ENCODE measurements around the gene EIF1AD.

EIF1AD gene

GRCh38 chr11:65997286-65997685 is 4.7 kb downstream of the EIF1AD start:
- no peak for DNase-seq

- no peak for DNase-seq
Observed at GRCh38 chr11:65992056-65992455, 9.9 kb downstream of the EIF1AD start.

DNA sequence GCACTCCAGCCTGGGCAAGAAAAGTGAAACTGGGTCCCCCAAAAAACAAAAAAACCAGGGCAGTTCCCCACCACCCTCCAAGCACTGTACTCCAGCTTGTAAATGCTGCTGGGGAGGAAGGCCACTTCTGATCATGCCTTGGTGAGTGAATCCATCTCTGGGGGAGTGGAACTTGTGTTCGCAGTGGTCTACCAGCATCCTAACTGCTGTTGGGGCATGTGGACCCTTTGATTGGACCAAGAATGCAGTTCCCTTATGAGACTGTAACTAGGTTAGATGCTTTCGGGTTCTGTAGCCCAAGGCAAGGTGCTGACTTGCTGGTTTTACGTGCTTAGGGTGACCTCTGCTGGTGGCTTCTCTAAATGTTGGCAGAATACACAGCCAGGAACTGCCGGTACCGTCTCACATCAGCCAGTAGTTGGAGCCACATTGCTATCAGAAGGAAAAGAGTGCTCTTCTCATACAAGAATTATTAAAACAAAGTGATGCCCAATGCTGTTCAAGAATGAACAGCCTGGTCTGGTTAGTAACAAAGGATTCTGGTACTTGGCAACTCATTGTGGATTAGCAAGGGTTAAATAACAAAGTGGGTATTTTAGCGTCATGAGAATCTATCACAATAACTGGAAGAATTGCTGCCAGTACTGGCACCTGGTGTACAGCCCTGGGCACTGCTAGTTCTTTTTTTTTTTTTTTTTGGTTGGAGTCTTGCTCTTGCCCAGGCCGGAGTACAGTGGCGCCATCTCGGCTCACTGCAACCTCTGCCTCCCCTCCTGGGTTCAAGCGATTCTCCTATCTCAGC is 13.0 kb downstream of the EIF1AD start:
- peak; percentile 96 for DNase-seq

DNA sequence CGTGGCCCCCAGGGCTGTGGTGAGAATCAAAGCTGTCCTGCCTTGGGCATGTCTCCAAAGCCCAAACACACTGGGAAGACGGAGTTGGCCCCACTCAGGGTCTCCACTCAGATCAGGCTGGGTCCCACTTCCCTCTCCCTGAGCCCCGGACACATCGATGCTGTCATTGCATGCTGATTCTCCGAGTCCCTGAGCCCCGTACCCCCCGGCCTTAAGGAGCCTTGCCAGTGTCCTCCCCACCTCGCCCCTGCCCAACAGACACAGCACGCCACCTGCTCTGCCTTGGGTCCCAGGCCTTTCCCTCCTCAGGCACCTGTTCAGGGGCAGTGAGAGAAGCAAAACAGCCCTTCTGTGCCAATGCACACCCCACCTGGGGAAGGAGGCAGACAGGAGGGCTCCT is 14.6 kb downstream of the EIF1AD start:
- DNase-seq: no peak

DNA sequence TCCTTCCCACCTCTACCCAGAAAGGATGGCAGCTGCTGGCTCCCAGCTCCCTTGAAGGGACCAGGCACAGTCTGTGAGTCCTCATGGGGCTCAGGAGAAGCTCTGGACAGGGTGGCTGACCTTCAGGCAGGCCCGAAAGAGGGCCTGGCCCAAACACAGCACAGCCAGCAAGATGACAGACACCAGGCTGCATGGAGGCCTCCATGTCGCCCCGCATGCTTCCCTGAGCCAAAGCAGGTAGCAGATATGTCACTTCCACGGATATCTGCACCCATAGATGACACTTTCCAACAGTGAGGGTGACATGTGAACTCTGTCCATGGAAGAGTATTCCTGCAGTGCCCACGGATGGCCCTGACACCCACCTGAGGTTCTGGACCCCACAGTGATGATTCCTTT is 18.4 kb downstream of the EIF1AD start:
- DNase-seq: no peak

- no peak for DNase-seq
Observed at GRCh38 chr11:65982824-65983588, 19.0 kb downstream of the EIF1AD start.

DNA sequence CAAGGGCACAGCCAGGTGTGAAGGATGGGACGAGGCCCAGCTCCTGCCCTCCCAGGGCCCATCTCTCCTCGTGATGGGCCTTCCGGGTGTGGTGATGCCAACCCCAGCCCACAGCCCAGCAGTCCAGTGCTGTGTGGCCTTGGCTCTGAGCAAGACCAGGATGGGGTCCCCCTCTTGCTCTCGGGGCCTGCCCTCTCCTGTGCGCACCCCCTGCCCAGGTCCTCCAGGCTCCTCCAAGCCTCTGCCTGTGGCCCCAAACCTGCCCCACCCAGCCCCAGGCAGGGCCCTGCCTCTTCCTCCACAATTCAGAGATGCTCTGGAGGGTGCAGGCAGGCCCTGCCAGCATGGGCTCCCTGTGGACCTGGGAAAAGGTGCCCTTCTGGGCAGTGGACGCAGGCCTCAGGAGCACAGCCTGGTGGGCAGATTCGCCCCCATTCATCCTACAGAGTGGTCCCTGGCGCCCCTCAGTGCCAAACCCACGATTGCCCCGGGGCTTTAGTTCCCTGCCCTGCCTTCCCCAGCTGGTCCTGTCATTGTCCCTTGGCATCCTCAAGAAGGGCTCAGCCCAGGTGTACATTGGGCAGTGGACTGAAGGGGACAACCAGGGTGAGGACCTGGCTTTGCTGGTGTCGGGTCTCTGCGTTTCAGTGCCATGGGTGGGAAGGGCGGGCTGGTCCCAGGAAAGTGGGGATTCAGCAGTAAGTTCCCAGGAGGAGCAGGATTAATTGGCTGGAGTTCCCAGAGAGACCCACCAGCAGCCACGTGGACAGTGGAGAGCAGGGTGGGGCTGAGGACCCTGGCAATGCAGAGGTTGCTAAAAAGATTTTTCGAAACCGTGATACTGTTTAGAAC is 19.8 kb downstream of the EIF1AD start:
- DNase-seq: no peak

- DNase-seq: no peak
Observed at GRCh38 chr11:65981101-65981740, 20.7 kb downstream of the EIF1AD start.

DNA sequence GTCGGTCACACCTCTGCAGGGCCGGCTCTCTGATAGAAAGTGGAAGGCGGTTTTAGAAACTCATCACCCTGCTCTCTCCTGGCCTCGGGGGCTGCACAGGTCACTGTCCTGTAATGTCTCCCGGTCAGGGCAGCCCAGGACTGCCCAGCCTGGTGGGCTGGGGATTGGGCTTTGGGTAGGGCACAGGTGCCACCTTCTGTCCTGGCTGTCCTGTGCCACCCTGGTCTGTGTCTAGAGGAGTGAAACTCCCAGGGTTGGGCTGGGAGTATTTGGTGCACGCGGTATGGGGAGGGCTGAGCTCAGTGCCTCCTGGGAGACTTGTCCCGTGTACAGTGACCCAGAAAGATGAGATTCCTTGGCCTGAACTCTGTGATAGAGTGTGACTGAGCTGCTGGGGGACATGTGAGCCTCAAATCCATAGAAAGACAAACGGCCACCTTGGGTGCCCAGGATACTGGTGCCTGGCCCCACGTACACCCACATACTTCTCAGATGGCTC is 22.6 kb downstream of the EIF1AD start:
- no peak for DNase-seq

GRCh38 chr11:65978391-65979238 is 23.3 kb downstream of the EIF1AD start:
- no peak for DNase-seq

DNA sequence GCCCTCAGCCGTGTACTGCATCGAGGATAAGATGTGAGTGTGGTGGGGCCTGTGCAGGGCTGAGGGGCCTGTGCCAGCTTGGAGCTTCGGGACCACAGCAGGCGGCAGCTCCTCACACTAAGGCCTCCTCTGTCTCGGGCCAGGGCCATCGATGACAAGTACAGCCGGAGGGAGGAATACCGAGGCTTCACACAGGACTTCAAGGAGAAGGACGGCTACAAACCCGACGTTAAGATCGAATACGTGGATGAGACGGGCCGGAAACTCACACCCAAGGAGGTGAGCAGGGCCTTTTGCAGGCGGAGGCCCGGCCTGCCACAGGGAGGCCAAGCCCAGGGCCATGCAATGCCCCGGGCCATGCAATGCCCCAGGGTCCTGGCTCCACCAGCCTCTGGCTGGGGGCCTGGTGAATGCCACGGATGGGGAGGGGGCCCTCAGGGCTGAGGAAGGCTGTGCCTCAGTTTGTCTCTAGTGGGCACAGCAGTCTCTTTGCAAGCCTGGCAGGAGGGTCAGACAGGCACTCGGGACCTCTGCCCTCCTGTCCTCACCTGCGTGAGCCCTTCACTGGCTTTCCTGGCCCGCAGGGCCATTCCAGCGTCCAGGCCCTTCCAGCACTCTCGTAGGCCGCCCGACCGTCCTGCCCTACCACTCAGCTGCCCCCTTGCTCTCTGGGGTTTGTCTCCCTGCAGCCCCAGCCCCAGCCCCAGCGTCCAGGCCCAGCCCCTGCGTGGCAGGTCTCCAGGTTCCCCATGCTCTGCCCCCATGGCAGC is 24.2 kb downstream of the EIF1AD start:
- DNase-seq: no peak

DNA sequence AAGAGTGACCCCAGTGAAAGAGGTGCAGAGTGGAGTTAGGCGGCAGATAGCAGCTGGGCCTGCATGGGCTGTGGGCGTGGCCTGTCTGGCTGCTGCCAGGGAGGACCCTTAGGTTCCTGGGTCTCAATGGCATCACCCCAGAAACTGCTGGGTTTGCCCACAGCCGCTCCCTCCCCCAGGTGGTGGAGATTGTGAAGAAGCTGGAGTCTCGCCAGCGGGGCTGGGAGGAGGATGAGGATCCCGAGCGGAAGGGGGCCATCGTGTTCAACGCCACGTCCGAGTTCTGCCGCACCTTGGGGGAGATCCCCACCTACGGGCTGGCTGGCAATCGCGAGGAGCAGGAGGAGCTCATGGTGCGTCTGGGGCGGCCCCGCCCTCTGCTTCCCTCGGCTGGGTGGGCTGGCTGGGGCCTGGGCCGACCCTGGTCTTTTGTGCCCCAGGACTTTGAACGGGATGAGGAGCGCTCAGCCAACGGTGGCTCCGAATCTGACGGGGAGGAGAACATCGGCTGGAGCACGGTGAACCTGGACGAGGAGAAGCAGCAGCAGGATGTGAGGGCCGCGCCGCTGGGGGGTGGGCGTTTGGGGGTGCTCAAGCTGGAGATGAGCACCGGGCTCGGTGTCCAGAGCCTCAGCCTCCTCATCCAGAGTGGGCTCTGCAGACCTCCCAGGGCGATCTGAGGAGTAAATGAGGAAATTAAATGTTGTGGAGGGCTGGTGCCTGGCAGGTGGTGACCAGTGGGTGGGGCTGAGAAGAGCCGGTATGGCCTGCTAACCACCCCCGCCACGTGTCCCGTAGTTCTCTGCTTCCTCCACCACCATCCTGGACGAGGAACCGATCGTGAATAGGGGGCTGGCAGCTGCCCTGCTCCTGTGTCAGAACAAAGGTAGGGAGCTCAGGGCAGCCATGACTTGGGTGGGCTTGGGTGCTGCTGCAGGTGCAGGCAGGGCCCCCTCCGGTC is 25.5 kb downstream of the EIF1AD start:
- DNase-seq: no peak

DNA sequence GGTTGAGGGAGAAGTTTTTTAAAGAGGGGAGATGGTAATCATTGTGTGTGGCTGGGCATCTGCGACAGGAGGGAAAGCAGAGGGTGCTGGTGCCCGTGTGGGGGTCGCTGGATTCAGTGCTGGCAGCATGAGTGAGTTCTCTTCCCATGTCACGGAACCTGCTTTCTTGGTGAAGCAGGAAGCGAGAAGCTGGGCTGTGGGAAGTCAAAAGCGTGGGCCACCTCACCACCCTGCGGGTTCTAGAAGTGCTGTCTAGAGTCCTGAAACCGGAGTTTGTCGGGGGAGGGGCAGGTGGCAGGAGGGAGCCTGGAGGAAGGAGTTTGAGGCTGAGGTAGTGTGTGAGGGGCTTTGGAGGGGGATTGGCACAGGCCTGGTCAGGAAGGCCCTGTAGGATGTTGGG is 26.2 kb downstream of the EIF1AD start:
- DNase-seq: no peak

- no peak for DNase-seq
Observed at GRCh38 chr11:65973439-65974110, 28.4 kb downstream of the EIF1AD start.

DNA sequence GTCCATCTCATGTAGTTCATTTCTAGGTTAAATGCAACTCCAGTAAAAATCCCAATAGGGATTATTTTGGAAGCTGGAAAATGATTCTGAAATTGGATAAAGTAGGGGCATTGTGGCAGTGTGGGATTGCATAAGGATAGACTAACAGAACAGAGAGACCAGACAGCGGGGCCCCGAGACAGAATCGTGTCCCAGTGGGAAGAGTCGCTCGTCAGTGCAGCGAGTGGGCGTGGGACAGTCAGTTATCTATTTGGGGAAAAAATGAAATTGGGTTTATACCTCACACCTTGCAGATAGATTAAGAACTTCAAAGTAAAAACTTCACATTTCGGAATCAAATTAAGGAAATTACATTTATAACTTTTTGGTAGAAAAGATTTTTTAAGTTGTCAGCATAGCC is 29.8 kb downstream of the EIF1AD start:
- DNase-seq: no peak

DNA sequence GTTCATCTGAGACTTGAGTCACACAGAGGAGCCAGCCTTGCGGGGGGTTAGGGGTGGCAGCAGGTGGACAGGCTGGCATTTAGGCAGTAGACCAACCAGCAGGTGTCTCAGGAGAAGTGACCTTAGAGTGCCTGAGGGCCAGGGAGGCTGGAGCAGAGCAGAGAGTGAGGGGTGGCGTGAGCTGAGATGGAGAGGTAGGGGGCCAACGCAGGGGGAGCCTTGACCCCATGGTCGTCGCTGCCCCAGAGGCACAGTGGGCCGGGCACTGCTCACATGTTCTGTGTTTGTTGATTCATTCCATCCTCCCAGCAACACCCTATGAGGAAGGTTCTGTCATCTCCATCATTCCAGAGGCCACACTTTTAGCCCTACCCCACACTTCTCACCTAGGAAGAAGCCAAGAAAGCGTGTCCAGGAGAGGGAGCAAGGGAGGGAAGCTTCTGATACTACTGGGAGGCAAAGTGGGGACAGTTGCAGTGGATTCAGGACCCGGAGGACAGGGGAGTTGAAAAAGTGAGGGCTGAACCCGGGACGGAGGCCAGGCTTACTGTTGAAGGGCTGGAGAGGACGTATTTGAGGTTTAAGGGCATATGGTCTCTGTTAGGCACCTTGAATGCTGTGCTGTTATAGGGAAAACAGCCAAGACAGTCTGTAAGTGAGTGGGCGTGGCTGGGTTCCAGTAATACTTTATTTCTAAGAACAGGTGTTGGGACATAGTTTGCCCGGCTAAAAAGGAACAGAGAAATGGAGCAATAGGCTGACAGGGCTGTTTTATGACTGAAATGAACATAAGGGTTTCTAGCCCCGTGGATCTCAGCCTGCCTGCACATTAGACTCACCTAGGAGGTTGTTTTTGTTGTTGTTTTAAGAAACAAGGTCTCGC is 33.1 kb downstream of the EIF1AD start:
- DNase-seq: no peak

DNA sequence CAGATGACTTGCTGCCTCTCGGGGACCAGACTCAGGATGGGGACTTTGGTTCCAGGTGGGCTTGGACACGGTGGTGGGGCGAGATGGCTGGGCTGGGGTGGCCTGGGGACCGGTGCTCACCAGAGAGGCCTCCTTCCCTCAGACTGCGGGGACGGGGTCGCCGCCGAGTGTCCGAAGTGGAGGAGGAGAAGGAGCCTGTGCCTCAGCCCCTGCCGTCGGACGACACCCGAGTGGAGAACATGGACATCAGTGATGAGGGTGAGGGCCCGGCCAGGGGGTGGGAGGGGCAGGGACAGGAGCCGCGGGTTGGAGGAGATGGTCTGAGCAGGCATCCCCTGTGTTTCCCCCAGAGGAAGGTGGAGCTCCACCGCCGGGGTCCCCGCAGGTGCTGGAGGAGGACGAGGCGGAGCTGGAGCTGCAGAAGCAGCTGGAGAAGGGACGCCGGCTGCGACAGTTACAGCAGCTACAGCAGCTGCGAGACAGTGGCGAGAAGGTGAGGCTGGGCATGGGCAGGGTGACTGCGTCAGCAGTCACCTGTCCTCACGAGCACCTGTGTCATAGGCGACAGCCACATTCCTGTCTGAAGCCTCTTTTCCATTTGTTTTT is 34.5 kb downstream of the EIF1AD start:
- DNase-seq: no peak

All from CD4-positive, alpha-beta T cell treated with Interleukin-21 for 1 hour (primary cell).